ENCODE data around the gene PSAPL1. TPM values are rescaled to one million over a fixed set of nuclear protein-coding genes. Genes with fewer than 3 reads are reported as not detected.

The PSAPL1 gene
- total and polyA plus RNA-seq, 9 of the 15 experiments (the other 6 are each of a cell fraction or from before 2014, with no cell fraction given) = not detected

- Histone ChIP-seq H3K4me2 (ENCODE audit: insufficient read depth, low read length) (no peak overlapping the region), H2AFZ (ENCODE audit: low read depth, low read length) (no peak overlapping the region), H3K27ac (ENCODE audit: extremely low read depth, low read depth, low read length) (no peak overlapping the region), H3K4me1 (replicated peaks in 1 of 2; ENCODE audit: control insufficient read depth in 2 of 2, insufficient read depth in 2 of 2, low read length in 2 of 2) (no peaks in the 10 kb centered on the region), H3K9ac (ENCODE audit: insufficient read depth in 1 of 2, low read depth in 2 of 2, low read length in 2 of 2) (no peak overlapping the region), H3K79me2 (ENCODE audit: control insufficient read depth, insufficient read depth, low read length) (no peaks in the 10 kb centered on the region), H3K27me3 (ENCODE audit: control insufficient read depth in 2 of 2, insufficient read depth in 2 of 2, low read length in 2 of 2) (peaks cover 0 to 17% of the 10 kb centered on the region in 2 experiments; a peak in 2 of 5 replicates), H3K4me3 (no peak overlapping the region), H3K9me3 (replicated peaks; ENCODE audit: control insufficient read depth, insufficient read depth, low read depth, low read length) (no peaks in the 10 kb centered on the region), H4K20me1 (replicated peaks; ENCODE audit: control insufficient read depth, insufficient read depth, low read length) (no peaks in the 10 kb centered on the region), H3K9me1 (ENCODE audit: control insufficient read depth, insufficient read depth, low read length) (no peaks in the 10 kb centered on the region), H3K36me3 (ENCODE audit: control insufficient read depth, insufficient read depth, low read length) (no peaks in the 10 kb centered on the region)
- in situ Hi-C loops (cut with MboI) (no loop called here), intact Hi-C loops (cut with micrococcal nuclease) (no loop called here)
- TF ChIP-seq ZNF57 (CRISPR knock-in tag; IDR thresholded peaks at IDR 0.05) (no peak), POLR3A (IDR thresholded peaks at IDR 0.05; ENCODE audit: borderline replicate concordance, extremely low read depth, insufficient read depth, insufficient read length) (no peak), TFE3 (CRISPR knock-in tag; IDR thresholded peaks at IDR 0.05) (no peak), ZBTB11 (CRISPR knock-in tag; IDR thresholded peaks at IDR 0.05) (no peak), TBL1XR1 (IDR thresholded peaks at IDR 0.05; ENCODE audit: low read length in 2 of 2) (no peak), ARID3A (IDR thresholded peaks at IDR 0.05; ENCODE audit: borderline replicate concordance, low read depth, low read length) (no peak)
- ATAC-seq (no peak), FAIRE-seq (no peak), DNase-seq (ENCODE audit: extremely low read depth in 1 of 4, low spot score in 3 of 4) (no peak)
- 0% methylated on average over 1 of the region's 1 CpG for WGBS (ENCODE audit: insufficient coverage, low coverage, missing lambda C conversion rate)
- ChIA-PET CTCF (ENCODE audit: low intra/inter-chr PET ratio) (no interaction called here), POLR2A (interaction anchor here (0.7 to 1.0 kb wide), 2 partner anchors 19 to 258 kb away, joined by 3 to 4 read pairs; no protein-coding TSS in a partner anchor)
- no TSS peak for BruUV-seq (replicated peaks)
These were observed 23.2 kb downstream of the PSAPL1 start for GRCh38 chr4:7411491-7411890.
